COR-L47 (cell line): ENCODE measurements around the gene CYP27A1.
A peak's percentile ranks its signal among the peaks of the same experiment; 100 is the strongest.
"Not testable (repeated sequence)": the region's sequence is repeated elsewhere in the genome, so short reads cannot be mapped to it uniquely, and the experiment has no call there.

ENCODE experiments used
- DNase-seq: peaks from one replicate; lab custom pipeline; 2025; lab: John Stamatoyannopoulos, UW

Gene CYP27A1

GRCh38 chr2:218831378-218831990 is 49.5 kb downstream of the CYP27A1 start, which contains the start of gene PRKAG3:
Gene PRKAG3, minus strand, starts transcription at chr2:218831803.
- no peak for DNase-seq

- no peak for DNase-seq
Observed at GRCh38 chr2:218832081-218832480, 50.1 kb downstream of the CYP27A1 start.

- no peak for DNase-seq
Observed at GRCh38 chr2:218832520-218832919, 50.6 kb downstream of the CYP27A1 start.

- no peak for DNase-seq
Observed at GRCh38 chr2:218833023-218833609, 51.2 kb downstream of the CYP27A1 start.

- DNase-seq = no peak
Observed at GRCh38 chr2:218834685-218835084, 52.7 kb downstream of the CYP27A1 start.

GRCh38 chr2:218837495-218837894 is 55.5 kb downstream of the CYP27A1 start:
- DNase-seq = no peak

- DNase-seq = no peak
Observed at GRCh38 chr2:218839430-218839829, 57.5 kb downstream of the CYP27A1 start.

- no peak for DNase-seq
Observed at GRCh38 chr2:218839888-218840287, 57.9 kb downstream of the CYP27A1 start.

- not testable (repeated sequence) for DNase-seq
Observed at GRCh38 chr2:218844334-218844733, 62.4 kb downstream of the CYP27A1 start.

GRCh38 chr2:218846963-218847362 is 65.0 kb downstream of the CYP27A1 start:
- DNase-seq = not testable (repeated sequence)

- no peak for DNase-seq
Observed at GRCh38 chr2:218849721-218850120, 67.8 kb downstream of the CYP27A1 start.

- DNase-seq = no peak
Observed at GRCh38 chr2:218850796-218851195, 68.8 kb downstream of the CYP27A1 start.

- no peak for DNase-seq
Observed at GRCh38 chr2:218851286-218851685, 69.3 kb downstream of the CYP27A1 start.

GRCh38 chr2:218852911-218853667 is 71.1 kb downstream of the CYP27A1 start:
- peak; percentile 69 for DNase-seq

- DNase-seq = peak; percentile 42
Observed at GRCh38 chr2:218853766-218854165, 71.8 kb downstream of the CYP27A1 start.

GRCh38 chr2:218854860-218855259 is 72.9 kb downstream of the CYP27A1 start:
- DNase-seq = no peak

- no peak for DNase-seq
Observed at GRCh38 chr2:218855305-218856166, 73.6 kb downstream of the CYP27A1 start.

GRCh38 chr2:218856167-218856895 is 74.4 kb downstream of the CYP27A1 start:
- no peak for DNase-seq

- DNase-seq = no peak
Observed at GRCh38 chr2:218856896-218857243, 74.9 kb downstream of the CYP27A1 start.

GRCh38 chr2:218857371-218858137 is 75.6 kb downstream of the CYP27A1 start:
- DNase-seq = peak; percentile 82

GRCh38 chr2:218858138-218858445 is 76.1 kb downstream of the CYP27A1 start:
- no peak for DNase-seq
